HG02981 (cell line): ENCODE results near the gene NXF3.
"Not testable (repeated sequence)": the region's sequence is repeated elsewhere in the genome, so short reads cannot be mapped to it uniquely, and the experiment has no call there.

Experiments
- ATAC-seq: cut with Tn5 transposase; IDR thresholded peaks from one replicate; pipeline ENCODE4 v1.9.1; 2021; ENCODE audit warnings: mild to moderate bottlenecking, moderate library complexity; ENCODE audit not compliant: unreplicated experiment

Gene NXF3

GRCh38 chrX:103052625-103053024 is 40.3 kb downstream of the NXF3 start:
- no peak for ATAC-seq

- ATAC-seq, result no peak
Measured at GRCh38 chrX:103051260-103051789, 41.6 kb downstream of the NXF3 start.

DNA sequence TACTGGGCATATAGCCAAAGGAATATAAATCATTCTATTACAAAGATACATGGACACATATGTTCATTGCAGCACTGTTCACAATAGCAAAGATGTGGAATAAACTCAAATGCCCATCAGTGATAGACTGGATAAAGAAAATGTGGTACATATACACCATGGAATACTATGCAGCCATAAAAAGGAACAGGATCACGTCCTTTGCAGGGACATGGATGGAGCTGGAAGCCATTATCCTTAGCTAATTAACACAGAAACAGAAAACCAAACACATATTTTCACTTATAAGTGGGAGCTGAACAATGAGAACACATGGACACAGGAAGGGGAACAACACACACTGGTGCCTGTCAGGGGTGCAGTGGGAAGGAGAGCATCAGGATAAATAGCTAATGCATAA is 59.6 kb downstream of the NXF3 start:
- not testable (repeated sequence) for ATAC-seq
